VCaP (cell line): ENCODE data around the gene ACAP3.

Experiments
- H3K27ac ChIP-seq: fragments of 450-650 bp; 2 replicates; pipeline ENCODE4 v1.5.1; 2017
- CTCF ChIP-seq: fragments of 450-650 bp; conservative IDR thresholded peaks from 2 replicates; pipeline ENCODE4 v1.5.1; 2017; ENCODE audit warnings: mild to moderate bottlenecking, moderate library complexity

ACAP3 gene

GRCh38 chr1:1244192-1244811 is 63.4 kb downstream of the ACAP3 start:
- H3K27ac ChIP-seq, result no peak overlapping the region
- no peak for TF ChIP-seq CTCF

GRCh38 chr1:1243807-1244191 is 63.9 kb downstream of the ACAP3 start:
- H3K27ac ChIP-seq, result no peak overlapping the region
- no peak for TF ChIP-seq CTCF

GRCh38 chr1:1243266-1243660 is 64.5 kb downstream of the ACAP3 start:
- no peak for TF ChIP-seq CTCF
- no peak overlapping the region for H3K27ac ChIP-seq

- no peak for TF ChIP-seq CTCF
Measured at GRCh38 chr1:1242461-1243265, 65.1 kb downstream of the ACAP3 start.

More at GRCh38 chr1:1242461-1243265, 65.1 kb downstream of the ACAP3 start:
- no peak overlapping the region for H3K27ac ChIP-seq
